ENCODE results near the gene IQSEC3.
A peak's percentile ranks its signal among the peaks of the same experiment; 100 is the strongest.

Gene IQSEC3

GRCh38 chr12:89653-90052 is 23.1 kb downstream of the IQSEC3 start:
- H3K36me3 ChIP-seq (ENCODE audit: control insufficient read depth in 2 of 2, insufficient read depth in 1 of 2, low read length in 2 of 2) = no peaks in the 10 kb centered on the region
- H3K4me1 ChIP-seq (ENCODE audit: control insufficient read depth, insufficient read depth, low read length) = no peaks in the 10 kb centered on the region
- H3K4me3 ChIP-seq (ENCODE audit: low read depth, low read length) = no peak overlapping the region
- no peak overlapping the region for H3K27ac ChIP-seq (ENCODE audit: extremely low read depth, low read depth, low read length)
- no peaks in the 10 kb centered on the region; the same call in 1 of the 2 replicates for H3K9me3 ChIP-seq (ENCODE audit: control insufficient read depth, insufficient read depth, low read depth, low read length)
- CTCF ChIA-PET = no interaction called here
- TF ChIP-seq ZNF169 (tag by site-specific recombination; IDR thresholded peaks at IDR 0.05) (no peak), SETDB1 (IDR thresholded peaks at IDR 0.05; ENCODE audit: insufficient read length, low read length) (peak; percentile 39), ZNF221 (tag by site-specific recombination; IDR thresholded peaks at IDR 0.05; ENCODE audit: borderline replicate concordance) (no peak), TRIM28 (IDR thresholded peaks at IDR 0.05; ENCODE audit: borderline replicate concordance, low read length) (peak; percentile 65; the same call in 1 of the 2 replicates), ZNF146 (tag by site-specific recombination; IDR thresholded peaks at IDR 0.05) (peak; percentile 52)
- POLR2A ChIA-PET = no interaction called here

GRCh38 chr12:91213-91612 is 24.6 kb downstream of the IQSEC3 start:
- TF ChIP-seq ZNF138 (tag by site-specific recombination; IDR thresholded peaks at IDR 0.05; ENCODE audit: borderline replicate concordance) (no peak), ZNF335 (tag by site-specific recombination; conservative IDR thresholded peaks at IDR 0.05) (no peak), ZNF501 (tag by site-specific recombination; IDR thresholded peaks at IDR 0.05) (no peak), ZIC2 (tag by site-specific recombination; IDR thresholded peaks at IDR 0.05) (peak; percentile 32; the same call in 1 of the 2 replicates), ZNF292 (tag by site-specific recombination; IDR thresholded peaks at IDR 0.05; ENCODE audit: borderline replicate concordance, low read depth) (no peak), ZNF747 (tag by site-specific recombination; IDR thresholded peaks at IDR 0.05) (no peak)

GRCh38 chr12:93266-94005 is 26.9 kb downstream of the IQSEC3 start:
- no peak overlapping the region for H3K27ac ChIP-seq (ENCODE audit: extremely low read depth, low read depth, low read length)
- no peaks in the 10 kb centered on the region for H3K36me3 ChIP-seq (ENCODE audit: control insufficient read depth in 2 of 2, insufficient read depth in 1 of 2, low read length in 2 of 2)
- ChIA-PET CTCF (no interaction called here), POLR2A (no interaction called here)
- peaks cover 5% of the 10 kb centered on the region; the same call in 1 of the 2 replicates for H3K4me1 ChIP-seq (ENCODE audit: control insufficient read depth, insufficient read depth, low read length)
- no peak overlapping the region for H3K4me3 ChIP-seq (ENCODE audit: low read depth, low read length)
- H3K9me3 ChIP-seq (ENCODE audit: control insufficient read depth, insufficient read depth, low read depth, low read length) = no peaks in the 10 kb centered on the region; the same call in 1 of the 2 replicates
- no peak for TF ChIP-seq ZNF585B (tag by site-specific recombination; IDR thresholded peaks at IDR 0.05)
- no peak for TF ChIP-seq ZNF692 (tag by site-specific recombination; IDR thresholded peaks at IDR 0.05)
- TF ChIP-seq ZFHX2 (tag by site-specific recombination; conservative IDR thresholded peaks at IDR 0.05) = no peak
- no peak for TF ChIP-seq ZBTB48 (tag by site-specific recombination; IDR thresholded peaks at IDR 0.05)
- TF ChIP-seq ZBTB44 (tag by site-specific recombination; IDR thresholded peaks at IDR 0.05) = no peak
- no peak for TF ChIP-seq ZNF2 (tag by site-specific recombination; IDR thresholded peaks at IDR 0.05)
- no peak for TF ChIP-seq ZNF521 (tag by site-specific recombination; IDR thresholded peaks at IDR 0.05)

More at GRCh38 chr12:91213-91612, 24.6 kb downstream of the IQSEC3 start:
- ChIA-PET POLR2A (no interaction called here), CTCF (no interaction called here)
- Histone ChIP-seq H3K36me3 (ENCODE audit: control insufficient read depth in 2 of 2, insufficient read depth in 1 of 2, low read length in 2 of 2) (no peaks in the 10 kb centered on the region), H3K27ac (ENCODE audit: extremely low read depth, low read depth, low read length) (no peak overlapping the region), H3K9me3 (ENCODE audit: control insufficient read depth, insufficient read depth, low read depth, low read length) (no peaks in the 10 kb centered on the region; the same call in 1 of the 2 replicates), H3K4me1 (ENCODE audit: control insufficient read depth, insufficient read depth, low read length) (no peaks in the 10 kb centered on the region), H3K4me3 (ENCODE audit: low read depth, low read length) (no peak overlapping the region)
